ENCODE results near the gene ALDH1B1. TPM values are rescaled to one million over a fixed set of nuclear protein-coding genes. Genes with fewer than 3 reads are reported as not detected.

The ALDH1B1 gene
- total RNA-seq, 1 donor from 2014 or later: 91.0 TPM

GRCh38 chr9:38439916-38440301, 47.4 kb downstream of the ALDH1B1 start:
- DNase-seq (ENCODE audit: low spot score): no peak

GRCh38 chr9:38440516-38440915, 48.0 kb downstream of the ALDH1B1 start:
- DNase-seq (ENCODE audit: low spot score): no peak

DNA sequence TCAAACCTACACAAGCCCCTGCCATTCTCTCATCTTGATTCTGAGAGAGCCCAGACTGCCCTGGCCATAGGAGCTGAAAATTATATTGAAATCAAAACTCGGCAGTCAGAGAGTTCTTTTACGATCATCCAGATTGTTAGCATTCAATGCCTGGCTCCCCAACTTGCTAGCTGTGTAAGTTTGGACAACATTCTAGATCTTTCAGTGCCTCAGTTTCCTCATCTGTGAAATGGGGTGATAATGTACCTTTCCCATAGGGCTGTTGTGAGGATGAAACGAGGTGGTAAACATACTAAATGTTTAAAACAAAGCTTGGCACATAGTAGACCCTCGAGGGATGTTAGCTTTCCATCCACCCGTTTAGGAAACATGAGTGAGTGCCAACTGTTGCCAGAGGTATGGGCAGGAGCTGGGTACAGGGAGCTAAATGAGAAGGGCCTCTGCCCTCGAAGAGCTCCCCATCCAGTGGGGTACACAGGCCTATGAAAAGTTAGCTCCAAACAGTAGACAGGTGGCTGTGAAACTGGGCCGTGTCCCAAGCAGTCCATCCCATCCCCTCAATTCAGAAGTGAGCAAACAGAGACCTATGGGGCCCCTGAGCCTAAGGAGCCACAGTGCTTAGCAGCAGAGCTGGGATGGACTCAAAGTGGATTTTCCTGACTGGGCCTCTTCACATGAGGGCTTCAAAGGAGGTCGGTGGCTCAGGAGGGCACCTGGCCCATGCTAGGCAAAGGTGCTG, 49.0 kb downstream of the ALDH1B1 start:
- no peak for DNase-seq (ENCODE audit: low spot score)

GRCh38 chr9:38442473-38443096, 50.1 kb downstream of the ALDH1B1 start:
- DNase-seq (ENCODE audit: low spot score): no peak

DNA sequence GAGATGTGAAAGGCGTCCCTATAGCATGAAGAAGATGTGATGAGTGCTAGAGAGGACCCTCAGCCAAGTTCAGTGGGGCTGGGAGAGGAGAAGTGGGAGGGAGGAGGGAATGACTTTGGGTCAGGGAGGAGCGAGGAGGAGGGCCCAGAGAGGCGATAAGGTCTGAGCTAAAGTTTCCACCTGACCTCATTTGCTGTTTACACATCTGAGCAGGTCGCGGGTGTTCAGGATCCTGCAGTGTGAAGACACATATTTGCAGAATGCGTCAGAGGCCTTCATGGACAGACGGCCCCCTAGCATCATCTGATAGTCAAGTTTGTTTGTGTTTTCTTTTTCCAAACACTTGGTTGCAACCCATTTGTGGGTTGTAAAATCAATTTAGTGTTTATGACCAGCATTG, 50.7 kb downstream of the ALDH1B1 start:
- no peak for DNase-seq (ENCODE audit: low spot score)

DNA sequence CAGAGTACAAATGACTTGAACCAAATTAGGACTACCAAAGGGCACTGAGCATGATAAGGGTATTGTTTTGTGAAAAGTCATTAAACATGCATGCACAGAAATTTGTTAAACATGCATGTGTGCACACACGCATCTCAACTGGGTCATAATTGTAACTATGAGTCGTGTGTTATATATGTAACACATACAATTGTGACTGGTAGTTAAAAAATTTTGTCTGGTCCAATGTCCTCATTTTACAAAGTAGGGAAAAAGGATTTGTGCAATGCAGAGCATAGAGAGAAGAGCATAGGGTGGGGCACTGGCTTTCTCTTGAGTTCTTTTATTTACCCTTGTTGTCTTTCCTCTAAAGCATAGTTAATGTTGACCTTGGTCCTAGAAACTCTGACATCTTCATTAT, 51.1 kb downstream of the ALDH1B1 start:
- DNase-seq (ENCODE audit: low spot score): no peak

DNA sequence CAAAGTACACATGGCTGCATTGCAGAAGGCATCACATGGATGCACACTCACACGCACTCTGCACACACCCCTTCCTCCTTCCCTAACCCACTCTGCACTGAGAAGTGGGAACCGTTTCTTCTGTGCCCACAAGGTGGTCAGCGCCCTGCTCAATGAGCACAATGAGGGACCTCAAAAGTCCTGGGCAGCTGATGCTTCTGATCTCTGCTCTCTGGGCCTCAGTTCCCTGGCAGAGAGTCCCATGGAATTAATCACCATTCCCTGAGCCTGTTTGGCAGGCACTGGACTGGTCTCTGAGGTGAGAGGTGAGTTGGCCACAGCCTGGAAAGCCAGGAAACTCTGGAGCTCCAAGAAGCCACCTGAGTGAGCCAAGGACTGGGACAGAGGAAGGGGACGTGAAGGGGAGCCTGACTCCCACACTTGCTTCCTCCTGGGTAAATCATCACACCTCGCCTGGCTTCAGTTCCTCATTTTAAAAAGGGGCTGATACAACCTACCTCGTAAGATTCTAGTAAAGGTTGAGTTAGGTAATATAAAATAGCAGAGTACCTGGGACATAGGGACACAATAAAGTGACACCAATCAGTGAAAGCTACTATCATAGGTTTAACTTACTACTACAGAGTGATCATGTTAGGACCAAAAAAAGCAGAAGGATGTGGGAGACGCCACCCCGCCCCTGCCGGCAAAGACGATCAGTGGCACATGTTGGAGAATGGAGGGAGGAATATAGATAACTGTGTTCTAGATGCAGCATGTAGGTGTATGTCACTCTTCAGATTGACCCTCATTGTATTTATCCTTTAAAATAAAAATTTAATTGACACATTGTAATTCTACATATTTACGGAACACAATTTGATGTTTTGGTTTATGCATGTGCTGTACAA, 52.9 kb downstream of the ALDH1B1 start:
- DNase-seq (ENCODE audit: low spot score): no peak

- DNase-seq (ENCODE audit: low spot score): no peak
These were observed 55.2 kb downstream of the ALDH1B1 start for GRCh38 chr9:38447703-38448102.

Other genes starting within 250 kb of the ALDH1B1 start
- gene IGFBPL1, start 31.8 kb downstream of the ALDH1B1 start, total RNA-seq (ENCODE audit: insufficient read depth, low replicate concordance): 2.9 TPM
- 1.4 TPM for gene ANKRD18A, start 227.9 kb downstream of the ALDH1B1 start, total RNA-seq (ENCODE audit: insufficient read depth, low replicate concordance)